IPS-20b (cell line): ENCODE measurements around the gene CFAP141.
"Not testable (repeated sequence)": the region's sequence is repeated elsewhere in the genome, so short reads cannot be mapped to it uniquely, and the experiment has no call there.

ENCODE experiments used
- H3K27ac ChIP-seq: one replicate; pipeline ENCODE4 v1.5.1; 2013; ENCODE audit warnings: low read length
- H3K27me3 ChIP-seq: 2 replicates; pipeline ENCODE4 v1.6.1; 2013; ENCODE audit warnings: mild to moderate bottlenecking, low read length, inconsistent platforms; ENCODE audit not compliant: insufficient read depth
- H3K36me3 ChIP-seq: 2 replicates; pipeline ENCODE4 v1.6.1; 2013; ENCODE audit warnings: low read depth, mild to moderate bottlenecking, inconsistent platforms, low read length, moderate library complexity; ENCODE audit not compliant: insufficient read depth
- H3K4me1 ChIP-seq: 2 replicates; pipeline ENCODE4 v1.6.1; 2013; ENCODE audit warnings: mild to moderate bottlenecking, control low read depth, inconsistent platforms, low read length, moderate library complexity; ENCODE audit not compliant: insufficient read depth
- H3K4me3 ChIP-seq: 2 replicates; pipeline ENCODE4 v1.5.1; 2013; ENCODE audit warnings: mild to moderate bottlenecking, low read length, inconsistent platforms
- H3K9ac ChIP-seq: 2 replicates; pipeline ENCODE4 v1.6.1; 2013; ENCODE audit warnings: low read depth, mild to moderate bottlenecking, inconsistent platforms, low read length, moderate library complexity
- H3K9me3 ChIP-seq: 2 replicates; pipeline ENCODE4 v1.6.1; 2013; ENCODE audit warnings: mild to moderate bottlenecking, low read depth, low read length, inconsistent platforms; ENCODE audit not compliant: insufficient read depth

CFAP141 gene

DNA sequence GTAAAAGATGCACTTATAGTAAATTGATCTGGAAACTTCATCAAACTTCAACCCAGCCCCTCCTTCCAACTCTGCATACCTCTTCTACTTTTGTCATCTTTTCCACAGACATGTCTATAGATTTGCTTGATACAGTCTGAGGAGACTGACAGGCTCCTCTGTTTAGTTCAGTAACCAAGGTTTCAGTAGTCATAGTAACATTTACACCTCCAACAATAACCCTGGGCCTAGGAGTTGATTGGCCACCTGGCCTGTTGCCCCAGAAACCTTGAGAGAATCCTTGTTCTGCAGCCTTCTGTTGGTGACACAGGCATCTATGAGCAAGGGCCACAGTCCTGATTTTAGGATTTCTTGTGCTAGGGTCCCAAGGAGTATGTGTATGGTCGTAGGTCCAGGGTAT is at the start of gene CFAP141:
TSS of gene CFAP141 (minus strand) at position 138 of the 400 bp plus-strand sequence. CDS start at position 112, 26 bp downstream.
- Histone ChIP-seq H3K27me3 (no peaks in the 10 kb centered on the region), H3K36me3 (peaks cover 51% of the 10 kb centered on the region), H3K4me1 (no peaks in the 10 kb centered on the region), H3K9ac (no peak within 1 kb of the TSS), H3K9me3 (no peaks in the 10 kb centered on the region), H3K27ac (no peak within 1 kb of the TSS), H3K4me3 (no peak within 1 kb of the TSS)

DNA sequence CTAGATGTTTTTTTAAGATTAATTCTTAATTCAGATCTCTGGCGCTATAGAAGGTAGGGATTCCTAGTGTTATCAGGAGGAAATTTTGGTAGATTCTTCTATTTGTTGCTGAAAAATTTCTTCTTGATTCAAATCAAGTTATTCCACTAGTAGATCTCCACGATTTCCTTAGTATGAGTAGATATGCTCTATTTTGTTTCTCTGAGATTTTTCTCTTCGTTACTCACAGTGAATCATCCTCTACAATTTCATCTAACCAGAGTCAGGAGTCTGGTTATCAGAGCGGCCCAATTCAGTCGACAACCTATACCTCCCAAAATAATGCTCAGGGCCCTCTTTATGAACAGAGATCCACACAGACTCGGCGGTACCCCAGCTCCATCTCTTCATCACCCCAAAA is 47.5 kb upstream of the CFAP141 start:
- no peak overlapping the region for H3K27ac ChIP-seq
- H3K4me1 ChIP-seq: no peaks in the 10 kb centered on the region
- no peaks in the 10 kb centered on the region for H3K9me3 ChIP-seq
- H3K36me3 ChIP-seq: peaks cover 99% of the 10 kb centered on the region
- H3K9ac ChIP-seq: no peak overlapping the region
- no peak overlapping the region for H3K4me3 ChIP-seq
- no peaks in the 10 kb centered on the region for H3K27me3 ChIP-seq

DNA sequence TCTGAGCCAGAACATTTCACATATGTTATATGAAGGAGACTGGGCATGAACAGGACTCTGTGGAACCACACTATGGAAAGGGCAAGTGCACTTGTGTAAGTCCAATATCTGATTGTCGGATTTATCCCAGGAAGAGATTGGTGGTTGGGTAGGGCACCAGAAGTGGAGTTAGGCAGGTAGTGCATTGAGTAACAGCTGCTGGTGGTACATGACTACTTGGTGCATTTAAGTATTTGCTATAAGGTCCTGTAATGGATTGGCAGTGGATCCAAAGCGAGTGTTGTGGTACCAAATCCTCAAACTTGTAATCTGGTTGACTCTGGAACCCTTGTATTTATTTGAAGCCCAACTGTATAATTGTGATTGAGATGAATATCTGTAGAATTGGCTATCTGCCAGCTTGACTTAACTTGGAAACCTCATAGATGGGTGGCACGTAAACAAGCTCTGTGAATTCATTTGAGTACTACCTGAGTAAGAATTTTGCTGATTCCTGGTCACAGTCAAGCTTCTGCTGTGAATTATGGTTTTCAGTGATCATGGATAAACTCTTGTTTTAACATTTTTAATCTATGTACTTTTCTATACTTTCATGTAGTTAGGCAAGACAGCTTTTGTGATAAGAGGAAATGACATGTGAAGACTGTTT is 35.7 kb upstream of the CFAP141 start:
- Histone ChIP-seq H3K27ac (no peak overlapping the region), H3K36me3 (peaks cover 99% of the 10 kb centered on the region), H3K9ac (no peak overlapping the region), H3K4me3 (no peak overlapping the region), H3K4me1 (no peaks in the 10 kb centered on the region), H3K9me3 (no peaks in the 10 kb centered on the region), H3K27me3 (no peaks in the 10 kb centered on the region)

DNA sequence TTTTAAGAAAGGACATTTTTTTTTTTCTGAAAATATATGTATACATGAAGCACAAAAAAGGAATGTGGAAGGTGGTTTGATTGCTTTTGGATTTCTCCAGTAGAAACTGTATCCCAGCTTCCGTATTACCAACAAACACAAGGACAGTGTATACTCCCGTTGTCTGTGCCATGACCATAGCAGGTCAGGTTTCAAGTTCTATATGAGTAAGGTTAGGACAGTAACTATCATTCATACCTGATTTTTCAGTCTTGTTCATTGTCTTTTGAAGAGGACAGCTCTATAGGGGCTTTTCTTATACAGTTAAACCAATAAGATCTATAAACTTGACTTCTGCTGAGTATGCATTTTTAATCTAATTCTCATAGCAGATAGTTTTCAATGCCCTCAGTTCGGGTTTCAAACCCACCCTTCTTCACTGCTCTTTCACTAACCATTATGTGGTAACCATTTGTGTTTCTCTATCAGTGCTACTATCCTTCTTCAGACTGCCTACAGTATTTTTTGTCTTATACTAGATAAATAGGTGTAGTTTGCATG is 34.2 kb upstream of the CFAP141 start:
- Histone ChIP-seq H3K4me1 (no peaks in the 10 kb centered on the region), H3K4me3 (no peak overlapping the region), H3K27ac (no peak overlapping the region), H3K9ac (no peak overlapping the region), H3K27me3 (no peaks in the 10 kb centered on the region), H3K9me3 (no peaks in the 10 kb centered on the region), H3K36me3 (peaks cover 99% of the 10 kb centered on the region)

DNA sequence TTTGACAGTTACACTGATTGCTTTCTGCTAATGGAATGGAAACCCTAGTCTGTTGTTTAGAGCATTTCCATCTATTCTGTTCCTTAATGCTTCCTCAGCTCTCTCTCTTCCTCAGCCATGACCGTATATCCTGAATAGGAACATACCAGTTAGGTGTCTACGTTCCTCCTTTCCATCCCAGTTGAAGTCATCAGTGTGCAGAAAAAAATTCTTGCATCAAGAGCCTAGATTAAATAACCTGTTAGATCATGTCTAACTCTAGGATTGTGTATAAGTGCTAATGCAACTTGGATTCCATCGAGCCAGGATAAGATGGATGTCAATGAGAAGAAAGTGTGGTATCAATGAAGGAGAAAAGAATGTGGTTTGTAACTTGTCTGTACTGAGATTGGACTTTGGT is 33.4 kb upstream of the CFAP141 start:
- H3K27ac ChIP-seq: no peak overlapping the region
- H3K36me3 ChIP-seq: peaks cover 99% of the 10 kb centered on the region
- no peak overlapping the region for H3K4me3 ChIP-seq
- H3K27me3 ChIP-seq: no peaks in the 10 kb centered on the region
- H3K9ac ChIP-seq: no peak overlapping the region
- no peaks in the 10 kb centered on the region for H3K4me1 ChIP-seq
- no peaks in the 10 kb centered on the region for H3K9me3 ChIP-seq

DNA sequence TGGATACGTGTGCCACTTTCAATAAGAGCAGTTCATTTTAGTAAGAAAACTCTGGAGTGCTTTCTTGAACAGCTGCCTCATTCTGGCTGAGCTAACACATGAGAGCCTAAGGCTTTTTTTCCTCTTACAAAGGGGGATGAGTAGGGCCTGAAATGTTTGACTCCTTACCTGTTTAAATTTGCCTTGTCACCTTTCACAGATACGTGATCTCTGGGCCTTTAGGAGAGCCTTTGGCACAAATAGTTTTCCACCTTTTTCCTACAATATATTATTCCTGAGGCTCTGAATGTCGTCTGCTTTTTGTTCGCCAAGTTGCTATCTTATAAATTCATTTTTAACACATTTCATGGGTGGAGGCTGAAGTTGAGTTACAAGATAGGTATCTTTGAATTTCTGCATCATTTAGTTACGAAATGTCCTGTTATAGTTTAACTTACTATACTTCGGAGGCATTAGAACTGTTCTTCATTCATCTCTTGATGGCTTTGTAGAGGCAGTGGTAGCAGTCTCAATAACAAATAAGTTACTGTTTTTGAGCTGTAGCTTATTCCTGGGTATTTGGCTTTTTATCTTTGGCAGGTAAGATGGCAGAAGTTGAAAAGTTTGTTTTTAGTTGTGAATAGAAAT is 31.9 kb upstream of the CFAP141 start:
- Histone ChIP-seq H3K9me3 (no peaks in the 10 kb centered on the region), H3K27me3 (no peaks in the 10 kb centered on the region), H3K27ac (no peak overlapping the region), H3K36me3 (peaks cover 96% of the 10 kb centered on the region), H3K4me3 (no peak overlapping the region), H3K9ac (no peak overlapping the region), H3K4me1 (no peaks in the 10 kb centered on the region)

DNA sequence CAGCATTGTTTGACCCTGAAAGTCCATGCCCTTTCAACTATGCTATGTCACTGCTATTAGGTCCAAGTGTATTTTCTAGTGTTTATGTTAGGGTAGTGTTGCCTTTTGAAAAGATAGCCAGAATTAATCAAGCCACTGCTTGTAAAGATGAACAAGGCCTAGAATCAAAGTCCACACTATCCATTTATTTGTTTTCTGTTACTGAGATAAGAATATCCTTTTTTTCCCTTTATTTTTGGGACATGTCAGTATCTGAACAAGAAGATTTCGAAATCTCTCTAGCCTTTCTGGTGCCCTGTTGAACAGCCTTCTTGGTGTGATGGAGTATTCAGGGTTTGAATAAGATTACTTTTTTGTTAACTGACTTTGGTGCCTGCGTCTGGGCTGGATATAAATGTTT is 31.3 kb upstream of the CFAP141 start:
- H3K27ac ChIP-seq: no peak overlapping the region
- peaks cover 96% of the 10 kb centered on the region for H3K36me3 ChIP-seq
- no peak overlapping the region for H3K9ac ChIP-seq
- H3K9me3 ChIP-seq: no peaks in the 10 kb centered on the region
- no peak overlapping the region for H3K4me3 ChIP-seq
- no peaks in the 10 kb centered on the region for H3K27me3 ChIP-seq
- no peaks in the 10 kb centered on the region for H3K4me1 ChIP-seq

DNA sequence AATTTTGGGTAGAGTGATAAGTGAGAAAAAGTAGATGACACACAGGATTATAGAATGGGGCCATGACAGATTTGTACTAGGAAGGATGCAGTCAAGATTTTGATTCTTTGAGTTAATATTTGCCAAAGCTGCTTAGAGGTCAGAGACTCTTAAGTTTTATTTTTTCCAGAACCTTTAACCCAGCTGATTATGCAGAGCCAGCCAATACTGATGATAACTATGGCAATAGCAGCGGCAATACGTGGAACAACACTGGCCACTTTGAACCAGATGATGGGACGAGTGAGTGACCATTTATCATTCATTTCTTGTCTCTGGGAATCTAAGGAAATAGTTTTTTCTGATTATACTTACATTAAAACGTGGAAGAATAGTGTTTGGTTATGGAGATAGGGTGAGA is 30.7 kb upstream of the CFAP141 start:
- Histone ChIP-seq H3K4me1 (no peaks in the 10 kb centered on the region), H3K9me3 (no peaks in the 10 kb centered on the region), H3K9ac (no peak overlapping the region), H3K27ac (no peak overlapping the region), H3K27me3 (no peaks in the 10 kb centered on the region), H3K4me3 (no peak overlapping the region), H3K36me3 (peaks cover 96% of the 10 kb centered on the region)

DNA sequence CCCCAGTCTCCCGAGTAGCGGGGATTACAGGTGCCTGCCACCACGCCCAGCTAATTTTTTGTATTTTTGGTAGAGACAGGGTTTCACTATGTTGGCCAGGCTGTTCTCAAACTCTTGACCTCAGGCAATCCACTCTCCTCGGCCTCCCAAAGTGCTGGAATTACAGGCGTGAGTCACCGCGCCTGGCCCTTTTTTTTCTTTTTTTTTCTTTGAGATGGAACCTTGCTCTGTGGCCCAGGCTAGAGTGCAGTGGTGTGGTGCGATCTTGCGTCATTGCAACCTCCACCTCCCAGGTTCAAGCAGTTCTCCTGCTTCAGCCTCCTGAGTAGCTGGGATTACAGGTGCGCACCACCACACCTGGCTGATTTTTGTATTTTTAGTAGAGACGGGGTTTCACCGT is 27.0 kb upstream of the CFAP141 start:
- not testable (repeated sequence) for H3K27ac ChIP-seq, H3K27me3 ChIP-seq, H3K9me3 ChIP-seq, H3K4me1 ChIP-seq, H3K4me3 ChIP-seq, H3K9ac ChIP-seq
- peaks cover 98% of the 10 kb centered on the region for H3K36me3 ChIP-seq

DNA sequence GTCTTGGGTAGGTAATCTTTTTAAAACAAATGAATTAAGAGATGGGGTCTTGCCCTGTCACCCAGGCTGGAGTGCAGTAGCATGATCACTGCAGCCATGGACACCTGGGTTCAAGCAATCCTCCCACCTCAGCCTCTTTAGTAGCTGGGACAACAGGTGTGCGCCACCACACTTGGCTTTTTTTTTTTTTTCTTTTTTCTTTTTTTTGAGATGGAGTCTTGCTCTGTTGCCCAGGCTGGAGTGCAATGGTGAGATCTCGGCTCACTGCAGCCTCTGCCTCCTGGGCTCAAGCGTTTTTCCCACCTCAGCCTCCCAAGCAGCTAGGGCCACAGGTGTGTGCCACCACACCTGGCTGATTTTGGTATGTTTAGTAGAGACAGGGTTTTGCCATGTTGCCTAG is 25.0 kb upstream of the CFAP141 start:
- H3K27me3 ChIP-seq, H3K4me1 ChIP-seq, H3K9ac ChIP-seq, H3K27ac ChIP-seq, H3K9me3 ChIP-seq, H3K4me3 ChIP-seq: not testable (repeated sequence)
- H3K36me3 ChIP-seq: peaks cover 98% of the 10 kb centered on the region

DNA sequence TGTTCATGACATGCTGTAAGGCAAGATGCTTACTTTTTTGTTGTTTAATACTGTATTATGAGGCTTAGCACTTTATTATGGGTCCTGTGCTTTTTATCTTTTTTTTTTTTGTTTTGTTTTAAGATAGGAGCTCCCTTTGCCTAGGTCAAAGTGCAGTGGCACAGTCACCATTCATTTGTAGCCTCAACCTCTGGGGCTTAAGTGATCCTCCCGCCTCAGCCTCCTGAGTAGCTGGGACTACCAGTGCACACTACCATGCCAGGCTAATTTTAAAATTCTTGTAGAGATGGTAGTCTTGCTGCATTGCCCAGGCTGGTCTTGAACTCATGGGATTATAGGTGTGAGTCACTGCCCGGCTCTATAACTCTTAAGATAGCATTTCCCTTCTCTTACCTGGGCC is 19.2 kb upstream of the CFAP141 start:
- Histone ChIP-seq H3K9ac (no peak overlapping the region), H3K36me3 (peaks cover 66% of the 10 kb centered on the region), H3K4me1 (peaks cover 9% of the 10 kb centered on the region), H3K27ac (no peak overlapping the region), H3K9me3 (no peaks in the 10 kb centered on the region), H3K27me3 (no peaks in the 10 kb centered on the region), H3K4me3 (no peak overlapping the region)

DNA sequence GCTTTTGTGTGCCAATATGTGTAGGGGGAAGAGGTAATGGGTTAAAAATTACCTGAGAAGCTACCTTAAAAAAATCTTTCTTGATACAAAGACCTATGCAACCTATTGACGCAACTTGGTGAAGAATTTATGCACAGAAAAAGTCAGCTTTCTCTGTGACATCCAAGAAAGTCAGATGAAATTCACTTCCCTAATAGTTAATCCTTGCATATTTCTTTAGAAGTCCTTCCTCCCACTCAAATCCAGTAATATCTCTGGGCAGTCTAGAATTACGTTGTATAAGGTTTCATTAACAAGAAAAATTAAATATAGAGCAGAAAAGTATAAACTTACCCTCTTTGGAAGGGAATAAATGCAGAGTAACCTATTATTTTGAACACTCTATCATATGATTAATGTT is 17.5 kb upstream of the CFAP141 start:
- Histone ChIP-seq H3K27ac (no peak overlapping the region), H3K9me3 (no peaks in the 10 kb centered on the region), H3K4me3 (peak overlapping the region; percentile 89; the same call in 1 of the 2 replicates), H3K9ac (peak overlapping the region; percentile 94; the same call in 1 of the 2 replicates), H3K27me3 (no peaks in the 10 kb centered on the region), H3K36me3 (peaks cover 59% of the 10 kb centered on the region), H3K4me1 (peaks cover 18% of the 10 kb centered on the region)
